Measurements from ENCODE around the gene RNPS1. TPM values are rescaled to one million over a fixed set of nuclear protein-coding genes. Genes with fewer than 3 reads are reported as not detected.
"Not testable (repeated sequence)": the region's sequence is repeated elsewhere in the genome, so short reads cannot be mapped to it uniquely, and the experiment has no call there.

RNPS1 gene
- total and polyA plus RNA-seq, 2 donors (not counting 1 experiment from before 2014, with no cell fraction given), result 209 to 265 TPM

GRCh38 chr16:2260250-2260649 is 7.7 kb downstream of the RNPS1 start:
- H3K4me3 ChIP-seq (ENCODE audit: control extremely low read depth in 1 of 5, extremely low read depth in 1 of 5, insufficient read depth in 1 of 5, low read depth in 2 of 5, low read length in 4 of 5), result no peak overlapping the region
- ATAC-seq (ENCODE audit: low read depth), result no peak

GRCh38 chr16:2258530-2258929 is 9.4 kb downstream of the RNPS1 start:
- Histone ChIP-seq H3K79me2 (ENCODE audit: control insufficient read depth, insufficient read depth, low read length) (peaks cover 15% of the 10 kb centered on the region), H4K20me1 (ENCODE audit: control insufficient read depth, insufficient read depth, low read length, poor library complexity, severe bottlenecking) (peaks cover 45% of the 10 kb centered on the region), H3K36me3 (replicated peaks in 1 of 2; ENCODE audit: control extremely low read depth in 1 of 2, control insufficient read depth in 1 of 2, extremely low read depth in 1 of 2, insufficient read depth in 2 of 2, low read length in 1 of 2) (peaks cover 8 to 75% of the 10 kb centered on the region in 2 experiments)
- not testable (repeated sequence) for H3K4me3 ChIP-seq (ENCODE audit: control extremely low read depth in 1 of 5, extremely low read depth in 1 of 5, insufficient read depth in 1 of 5, low read depth in 2 of 5, low read length in 4 of 5); H3K4me2 ChIP-seq (replicated peaks; ENCODE audit: low read depth, low read length, poor library complexity, severe bottlenecking); H3K9ac ChIP-seq (ENCODE audit: low read length); H3K27ac Mint-ChIP-seq; H3K4me1 ChIP-seq (ENCODE audit: control insufficient read depth in 2 of 2, insufficient read depth in 2 of 2, low read length in 2 of 2); ATAC-seq (ENCODE audit: low read depth); H3K9me3 ChIP-seq (ENCODE audit: control extremely low read depth in 1 of 3, control insufficient read depth in 2 of 3, insufficient read depth in 1 of 3, low read length in 2 of 3); H3K4me1 Mint-ChIP-seq; H3K4me3 Mint-ChIP-seq; H3K27me3 Mint-ChIP-seq; H2AFZ ChIP-seq (ENCODE audit: insufficient read depth, low read depth, low read length, poor library complexity, severe bottlenecking); H3K9me3 Mint-ChIP-seq (ENCODE audit: insufficient read depth); DNase-seq; H3K27ac ChIP-seq (ENCODE audit: low read length in 2 of 2); H3K27me3 ChIP-seq (replicated peaks in 1 of 4; ENCODE audit: control extremely low read depth in 1 of 4, control insufficient read depth in 3 of 4, insufficient read depth in 4 of 4, low read length in 3 of 4)
- intact Hi-C loops (cut with micrococcal nuclease), result loop anchor here (10.0 kb wide), 1 partner anchor 234 kb away; the partner anchor contains the start of gene NHERF2
- POLR2A ChIA-PET, result interaction anchor here (0.6 kb wide), 1 partner anchor 34 kb away, joined by 6 read pairs; no protein-coding TSS in a partner anchor
- CTCF ChIA-PET, result interaction anchor here (1.4 to 2.1 kb wide), 2 partner anchors 8 to 249 kb away, joined by 4 to 9 read pairs; no protein-coding TSS in a partner anchor
- WGBS (ENCODE audit: insufficient coverage), result 98% methylated on average over 5 of the region's 7 CpGs

More at GRCh38 chr16:2260250-2260649, 7.7 kb downstream of the RNPS1 start:
- Mint-ChIP-seq H3K9me3 (ENCODE audit: insufficient read depth) (no peaks in the 10 kb centered on the region), H3K27me3 (no peaks in the 10 kb centered on the region), H3K4me3 (no peak overlapping the region), H3K27ac (no peak overlapping the region), H3K4me1 (peaks cover 11% of the 10 kb centered on the region)
- Histone ChIP-seq H3K9ac (ENCODE audit: low read length) (no peak overlapping the region), H3K36me3 (replicated peaks in 1 of 2; ENCODE audit: control extremely low read depth in 1 of 2, control insufficient read depth in 1 of 2, extremely low read depth in 1 of 2, insufficient read depth in 2 of 2, low read length in 1 of 2) (peaks cover 8 to 82% of the 10 kb centered on the region in 2 experiments), H3K9me3 (ENCODE audit: control extremely low read depth in 1 of 3, control insufficient read depth in 2 of 3, insufficient read depth in 1 of 3, low read length in 2 of 3) (no peaks in the 10 kb centered on the region), H3K27me3 (replicated peaks in 1 of 4; ENCODE audit: control extremely low read depth in 1 of 4, control insufficient read depth in 3 of 4, insufficient read depth in 4 of 4, low read length in 3 of 4) (no peaks in the 10 kb centered on the region), H3K79me2 (ENCODE audit: control insufficient read depth, insufficient read depth, low read length) (peaks cover 33% of the 10 kb centered on the region), H2AFZ (ENCODE audit: insufficient read depth, low read depth, low read length, poor library complexity, severe bottlenecking) (no peak overlapping the region), H3K4me1 (ENCODE audit: control insufficient read depth in 2 of 2, insufficient read depth in 2 of 2, low read length in 2 of 2) (peaks cover 0 to 3% of the 10 kb centered on the region in 2 donors), H3K27ac (ENCODE audit: low read length in 2 of 2) (no peak overlapping the region), H4K20me1 (ENCODE audit: control insufficient read depth, insufficient read depth, low read length, poor library complexity, severe bottlenecking) (peaks cover 61% of the 10 kb centered on the region), H3K4me2 (replicated peaks; ENCODE audit: low read depth, low read length, poor library complexity, severe bottlenecking) (no peak overlapping the region)
- POLR2A ChIA-PET, result no interaction called here
- DNase-seq, result no peak
- 100% methylated on average over 4 of the region's 8 CpGs for WGBS (ENCODE audit: insufficient coverage)
- TF ChIP-seq EZH2 (IDR thresholded peaks at IDR 0.05; ENCODE audit: borderline replicate concordance, insufficient read depth, low read depth, low read length, poor library complexity, severe bottlenecking) (no peak), CTCF (IDR thresholded peaks at IDR 0.05) (no peak)
- CTCF ChIA-PET, result interaction anchor here (1.1 to 2.1 kb wide), 2 partner anchors 10 to 241 kb away, joined by 3 to 9 read pairs; no protein-coding TSS in a partner anchor
- intact Hi-C loops (cut with micrococcal nuclease), result no loop called here

All from B cell (primary cell).